PC-3 (cell line): ENCODE data around the gene DGKZ.

Experiments
- EZH2 ChIP-seq: fragments of 300-600 bp; sonication (generic); IDR thresholded peaks from one replicate; pipeline ENCODE4 v1.6.1; 2017; ENCODE audit warnings: antibody characterized with exemption, mild to moderate bottlenecking, low read length; ENCODE audit not compliant: unreplicated experiment
- EZH2phosphoT487 ChIP-seq: fragments of 300-600 bp; sonication (generic); IDR thresholded peaks from 2 replicates; pipeline ENCODE4 v1.6.1; 2018; ENCODE audit warnings: mild to moderate bottlenecking, antibody characterized with exemption, low read length, borderline replicate concordance
- TF ChIP-seq, protein P1 (sequence below): fragments of 300-600 bp; sonication (generic); conservative IDR thresholded peaks from 2 replicates; pipeline ENCODE4 v1.5.1; 2017; ENCODE audit warnings: antibody characterized with exemption, low read depth, mild to moderate bottlenecking, low read length

DNA sequence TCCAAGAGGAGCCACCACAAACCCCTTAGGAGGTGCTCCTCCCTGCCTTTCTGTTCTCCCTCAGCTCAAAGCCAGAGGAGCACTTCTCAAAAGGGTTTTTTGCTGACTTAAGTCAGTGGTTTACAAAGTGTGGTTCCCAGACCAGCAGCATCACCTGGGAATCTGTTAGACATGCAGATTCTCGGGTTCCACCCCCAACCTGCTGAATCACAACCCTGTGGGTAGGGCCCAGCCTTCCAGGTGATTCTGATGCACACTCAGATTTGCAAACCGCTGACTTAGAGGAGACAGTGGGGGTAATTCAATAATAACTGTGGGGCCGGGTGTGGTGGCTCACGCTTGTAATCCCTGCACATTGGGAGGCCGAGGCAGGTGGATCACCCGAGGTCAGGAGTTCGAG is 47.0 kb upstream of the DGKZ start:
- TF ChIP-seq EZH2 (no peak), EZH2phosphoT487 (no peak)
- TF ChIP-seq, protein P1, sequence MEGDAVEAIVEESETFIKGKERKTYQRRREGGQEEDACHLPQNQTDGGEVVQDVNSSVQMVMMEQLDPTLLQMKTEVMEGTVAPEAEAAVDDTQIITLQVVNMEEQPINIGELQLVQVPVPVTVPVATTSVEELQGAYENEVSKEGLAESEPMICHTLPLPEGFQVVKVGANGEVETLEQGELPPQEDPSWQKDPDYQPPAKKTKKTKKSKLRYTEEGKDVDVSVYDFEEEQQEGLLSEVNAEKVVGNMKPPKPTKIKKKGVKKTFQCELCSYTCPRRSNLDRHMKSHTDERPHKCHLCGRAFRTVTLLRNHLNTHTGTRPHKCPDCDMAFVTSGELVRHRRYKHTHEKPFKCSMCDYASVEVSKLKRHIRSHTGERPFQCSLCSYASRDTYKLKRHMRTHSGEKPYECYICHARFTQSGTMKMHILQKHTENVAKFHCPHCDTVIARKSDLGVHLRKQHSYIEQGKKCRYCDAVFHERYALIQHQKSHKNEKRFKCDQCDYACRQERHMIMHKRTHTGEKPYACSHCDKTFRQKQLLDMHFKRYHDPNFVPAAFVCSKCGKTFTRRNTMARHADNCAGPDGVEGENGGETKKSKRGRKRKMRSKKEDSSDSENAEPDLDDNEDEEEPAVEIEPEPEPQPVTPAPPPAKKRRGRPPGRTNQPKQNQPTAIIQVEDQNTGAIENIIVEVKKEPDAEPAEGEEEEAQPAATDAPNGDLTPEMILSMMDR = no peak
